ENCODE results near the gene OR10J1.

DNA sequence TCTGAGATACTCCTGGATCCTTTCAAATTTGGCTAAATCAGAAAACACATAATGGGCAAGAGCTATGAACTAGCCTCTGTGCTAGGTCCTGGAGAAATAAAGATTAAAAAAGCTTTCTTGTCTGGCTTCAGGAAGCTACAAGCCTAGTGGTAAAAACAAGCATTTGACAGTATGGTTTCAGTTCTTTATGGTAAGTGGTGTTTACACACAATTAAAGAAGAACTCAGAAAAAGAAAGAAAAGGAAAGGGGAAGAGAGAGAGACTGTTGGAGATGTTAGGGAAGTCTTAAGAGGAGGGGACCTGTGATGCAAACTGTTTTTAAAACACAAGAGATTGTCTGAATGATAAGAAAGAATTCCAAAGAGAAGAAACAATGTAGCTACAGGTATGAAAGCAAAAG is 1.8 kb downstream of the OR10J1 start:
- TF ChIP-seq, protein P1, sequence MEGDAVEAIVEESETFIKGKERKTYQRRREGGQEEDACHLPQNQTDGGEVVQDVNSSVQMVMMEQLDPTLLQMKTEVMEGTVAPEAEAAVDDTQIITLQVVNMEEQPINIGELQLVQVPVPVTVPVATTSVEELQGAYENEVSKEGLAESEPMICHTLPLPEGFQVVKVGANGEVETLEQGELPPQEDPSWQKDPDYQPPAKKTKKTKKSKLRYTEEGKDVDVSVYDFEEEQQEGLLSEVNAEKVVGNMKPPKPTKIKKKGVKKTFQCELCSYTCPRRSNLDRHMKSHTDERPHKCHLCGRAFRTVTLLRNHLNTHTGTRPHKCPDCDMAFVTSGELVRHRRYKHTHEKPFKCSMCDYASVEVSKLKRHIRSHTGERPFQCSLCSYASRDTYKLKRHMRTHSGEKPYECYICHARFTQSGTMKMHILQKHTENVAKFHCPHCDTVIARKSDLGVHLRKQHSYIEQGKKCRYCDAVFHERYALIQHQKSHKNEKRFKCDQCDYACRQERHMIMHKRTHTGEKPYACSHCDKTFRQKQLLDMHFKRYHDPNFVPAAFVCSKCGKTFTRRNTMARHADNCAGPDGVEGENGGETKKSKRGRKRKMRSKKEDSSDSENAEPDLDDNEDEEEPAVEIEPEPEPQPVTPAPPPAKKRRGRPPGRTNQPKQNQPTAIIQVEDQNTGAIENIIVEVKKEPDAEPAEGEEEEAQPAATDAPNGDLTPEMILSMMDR (IDR thresholded peaks at IDR 0.05; ENCODE audit: low read depth, low read length) = peak; percentile 9; the same call in 1 of the 2 replicates
- TF ChIP-seq EZH2phosphoT487 (IDR thresholded peaks at IDR 0.05; ENCODE audit: low read depth) = no peak

All from OCI-LY3 (cell line).